Endodermal cell (in vitro differentiated cells): ENCODE results near the gene CC2D1A. TPM values are rescaled to one million over a fixed set of nuclear protein-coding genes. Genes with fewer than 3 reads are reported as not detected.
A peak's percentile ranks its signal among the peaks of the same experiment; 100 is the strongest.

Experiments
- DNase-seq: peaks from one replicate; pipeline ENCODE4 v3.0.0-alpha.2; 2017
- H3K27ac ChIP-seq: 2 replicates; pipeline ENCODE4 v1.5.1; 2013; ENCODE audit warnings: mild to moderate bottlenecking, low read depth, low read length, moderate library complexity
- H3K27me3 ChIP-seq: 2 replicates; pipeline ENCODE4 v1.6.1; 2013; ENCODE audit warnings: mild to moderate bottlenecking, low read length, moderate library complexity; ENCODE audit not compliant: insufficient read depth, control insufficient read depth, poor library complexity, severe bottlenecking
- H3K36me3 ChIP-seq: 2 replicates; pipeline ENCODE4 v1.7.0; 2013; ENCODE audit warnings: mild to moderate bottlenecking, low read length, moderate library complexity; ENCODE audit not compliant: control insufficient read depth, insufficient read depth
- H3K4me1 ChIP-seq: one replicate; pipeline ENCODE4 v1.7.0; 2013; ENCODE audit warnings: low read length; ENCODE audit not compliant: control insufficient read depth, insufficient read depth
- H3K4me3 ChIP-seq: 2 replicates; pipeline ENCODE4 v1.5.1; 2013; ENCODE audit warnings: mild to moderate bottlenecking, low read length, moderate library complexity
- H3K9ac ChIP-seq: 2 replicates; pipeline ENCODE4 v1.6.1; 2013; ENCODE audit warnings: mild to moderate bottlenecking, low read length, moderate library complexity; ENCODE audit not compliant: poor library complexity, severe bottlenecking; ENCODE audit errors: extremely low read depth
- H3K9me3 ChIP-seq: 2 replicates; pipeline ENCODE4 v1.6.1; 2013; ENCODE audit warnings: mild to moderate bottlenecking, low read length, moderate library complexity; ENCODE audit not compliant: control insufficient read depth
- H3K27ac Mint-ChIP-seq: 2 replicates; pipeline ENCODE4 v1.8.0; 2020; ENCODE audit warnings: mixed read lengths
- H3K27me3 Mint-ChIP-seq: 2 replicates; pipeline ENCODE4 v1.8.0; 2021; ENCODE audit warnings: mild to moderate bottlenecking, mixed read lengths; ENCODE audit not compliant: insufficient read depth
- H3K36me3 Mint-ChIP-seq: 2 replicates; pipeline ENCODE4 v1.8.0; 2020; ENCODE audit warnings: low read depth, mixed read lengths
- H3K4me1 Mint-ChIP-seq: 2 replicates; pipeline ENCODE4 v1.8.0; 2020; ENCODE audit warnings: mixed read lengths
- H3K4me3 Mint-ChIP-seq: 2 replicates; pipeline ENCODE4 v1.8.0; 2020; ENCODE audit warnings: mild to moderate bottlenecking, moderate library complexity, mixed read lengths
- H3K9me3 Mint-ChIP-seq: 2 replicates; pipeline ENCODE4 v1.8.0; 2020; ENCODE audit warnings: mild to moderate bottlenecking, mixed read lengths
- CTCF ChIP-seq: fragments of 200-600 bp; sonication (generic); conservative IDR thresholded peaks from 2 replicates; pipeline ENCODE4 v1.5.0; 2021; ENCODE audit warnings: antibody characterized with exemption, mild to moderate bottlenecking
- WGBS, 2 experiments: methylation state at CpG; one replicate each; pipeline versions ENCODE4 v1.1.5 to v1.1.7; 2013; ENCODE audit warnings: missing lambda C conversion rate in 2 of 2, mixed read lengths in 1 of 2; ENCODE audit not compliant: insufficient coverage in 1 of 2, insufficient read length in 1 of 2; 5-methylcytosine and 5-hydroxymethylcytosine counted together
- total RNA-seq, 2 donors: library from RNA; stranded (reverse); fragmentation: NEBNext Ultra II Directional in 1 of 2; extraction: Animal tissue kit (Norgen Biotek cat#: 25700) in 1 of 2; gene quantifications; 2 replicates in 1 of 2; 3 replicates in 1 of 2; pipeline ENCODE4 v1.2.1, GENCODE V29; 2021

Gene CC2D1A
- total RNA-seq, 2 donors from 2014 or later = 45.1 to 55.9 TPM

GRCh38 chr19:13934785-13935109 lies 28.7 kb downstream of the CC2D1A start:
- Mint-ChIP-seq H3K36me3 (no peaks in the 10 kb centered on the region), H3K9me3 (no peaks in the 10 kb centered on the region), H3K4me1 (peaks cover 2% of the 10 kb centered on the region), H3K4me3 (no peak overlapping the region), H3K27ac (no peak overlapping the region), H3K27me3 (no peaks in the 10 kb centered on the region)
- 83 to 100% methylated on average over 1 to 2 of the region's 2 CpGs for WGBS, 2 experiments
- Histone ChIP-seq H3K27ac (no peak overlapping the region), H3K36me3 (no peaks in the 10 kb centered on the region), H3K4me1 (no peaks in the 10 kb centered on the region), H3K27me3 (no peaks in the 10 kb centered on the region), H3K9ac (no peak overlapping the region), H3K9me3 (no peaks in the 10 kb centered on the region), H3K4me3 (no peak overlapping the region)
- DNase-seq = no peak
- no peak for TF ChIP-seq CTCF

GRCh38 chr19:13935765-13936510 lies 29.9 kb downstream of the CC2D1A start:
- H3K27me3 Mint-ChIP-seq = no peaks in the 10 kb centered on the region
- H3K27ac Mint-ChIP-seq = no peak overlapping the region
- no peaks in the 10 kb centered on the region for H3K36me3 Mint-ChIP-seq
- TF ChIP-seq CTCF = no peak
- H3K9me3 Mint-ChIP-seq = no peaks in the 10 kb centered on the region
- Histone ChIP-seq H3K27me3 (no peaks in the 10 kb centered on the region), H3K9me3 (no peaks in the 10 kb centered on the region), H3K36me3 (no peaks in the 10 kb centered on the region), H3K4me3 (no peak overlapping the region), H3K27ac (no peak overlapping the region), H3K4me1 (no peaks in the 10 kb centered on the region), H3K9ac (no peak overlapping the region)
- H3K4me1 Mint-ChIP-seq = peaks cover 2% of the 10 kb centered on the region
- no peak overlapping the region for H3K4me3 Mint-ChIP-seq
- peak; percentile 82 for DNase-seq
- 72 to 84% methylated on average over 8 to 19 of the region's 22 CpGs for WGBS, 2 experiments

- Histone ChIP-seq H3K27ac (no peak overlapping the region), H3K36me3 (no peaks in the 10 kb centered on the region), H3K27me3 (no peaks in the 10 kb centered on the region), H3K4me1 (no peaks in the 10 kb centered on the region), H3K9ac (no peak overlapping the region), H3K4me3 (no peak overlapping the region), H3K9me3 (no peaks in the 10 kb centered on the region)
- H3K36me3 Mint-ChIP-seq = no peaks in the 10 kb centered on the region
- no peak overlapping the region for H3K4me3 Mint-ChIP-seq
- peaks cover 6% of the 10 kb centered on the region for H3K9me3 Mint-ChIP-seq
- TF ChIP-seq CTCF = no peak
- H3K27ac Mint-ChIP-seq = no peak overlapping the region
- no peak for DNase-seq
- 59 to 69% methylated on average over 4 to 29 of the region's 29 CpGs for WGBS, 2 experiments
- peaks cover 2% of the 10 kb centered on the region for H3K4me1 Mint-ChIP-seq
- H3K27me3 Mint-ChIP-seq = no peaks in the 10 kb centered on the region
Measured at GRCh38 chr19:13937479-13938300, 31.7 kb downstream of the CC2D1A start.
